GM19395 (cell line): ENCODE data around the gene TPRA1.

Source experiments
- ATAC-seq: cut with Tn5 transposase; IDR thresholded peaks from one replicate; pipeline ENCODE4 v1.9.1; 2021; ENCODE audit warnings: mild to moderate bottlenecking, moderate library complexity; ENCODE audit not compliant: unreplicated experiment

TPRA1 gene

GRCh38 chr3:127590593-127591465, at the start of gene TPRA1:
TSS of gene TPRA1 (minus strand) at chr3:127590733. CDS start at chr3:127580146, 10,587 bp downstream.
- ATAC-seq, result peak; percentile 80

DNA sequence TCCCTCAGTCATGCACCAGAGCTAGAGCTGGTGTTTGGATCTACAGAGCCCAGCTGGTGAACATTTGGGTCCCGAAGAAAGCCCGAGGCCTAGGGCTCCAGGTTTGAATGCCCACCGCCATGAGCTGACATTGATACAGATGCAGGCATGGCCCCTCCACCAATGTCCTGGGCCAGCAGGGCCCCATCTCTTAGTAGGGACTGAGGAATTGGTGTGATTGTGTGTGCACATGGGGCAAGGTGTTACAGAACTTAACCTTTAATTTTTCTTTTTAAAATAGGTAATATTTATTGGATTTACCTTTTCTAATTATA, 49.5 kb upstream of the TPRA1 start:
- no peak for ATAC-seq

GRCh38 chr3:127639173-127640041, 48.9 kb upstream of the TPRA1 start:
- no peak for ATAC-seq

GRCh38 chr3:127637971-127638370, 47.4 kb upstream of the TPRA1 start:
- ATAC-seq, result no peak

DNA sequence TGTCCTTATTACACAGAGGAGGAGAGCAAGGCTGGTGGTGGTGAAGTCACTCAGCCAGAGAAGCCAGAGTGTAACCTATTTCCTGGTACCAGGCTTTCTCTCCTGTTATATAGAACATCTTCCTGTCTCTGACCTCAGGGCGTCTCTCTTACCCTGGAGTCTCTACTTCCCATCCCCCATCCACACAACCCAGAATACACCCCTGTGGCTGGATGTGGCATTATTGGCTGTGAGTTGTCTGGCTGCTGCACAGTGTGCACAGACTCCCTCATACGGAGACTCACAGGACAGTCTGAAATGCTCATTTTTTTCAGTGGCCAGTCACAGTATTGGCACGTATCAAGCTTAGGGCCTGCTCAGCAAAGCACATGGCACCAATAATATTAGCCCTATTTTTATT, 47.0 kb upstream of the TPRA1 start:
- ATAC-seq, result no peak

DNA sequence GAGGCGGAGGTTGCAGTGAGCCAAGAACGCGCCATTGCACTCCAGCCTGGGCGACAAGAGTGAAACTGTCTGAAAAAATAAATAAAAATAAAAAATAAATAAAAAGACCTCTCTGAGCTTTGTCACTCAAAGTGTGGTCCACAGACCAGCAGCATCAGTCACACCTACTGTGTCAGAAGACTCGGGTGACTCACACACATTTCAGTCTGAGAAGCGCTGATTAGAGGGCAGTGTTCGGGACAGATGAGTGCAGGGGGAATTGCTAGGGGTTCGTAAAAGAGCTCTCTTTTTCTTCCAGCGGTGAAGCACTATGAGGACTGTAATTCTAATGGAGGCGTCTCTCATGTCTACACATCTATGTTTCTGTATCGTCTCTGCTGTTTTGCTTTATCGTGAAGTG, 44.1 kb upstream of the TPRA1 start:
- no peak for ATAC-seq

DNA sequence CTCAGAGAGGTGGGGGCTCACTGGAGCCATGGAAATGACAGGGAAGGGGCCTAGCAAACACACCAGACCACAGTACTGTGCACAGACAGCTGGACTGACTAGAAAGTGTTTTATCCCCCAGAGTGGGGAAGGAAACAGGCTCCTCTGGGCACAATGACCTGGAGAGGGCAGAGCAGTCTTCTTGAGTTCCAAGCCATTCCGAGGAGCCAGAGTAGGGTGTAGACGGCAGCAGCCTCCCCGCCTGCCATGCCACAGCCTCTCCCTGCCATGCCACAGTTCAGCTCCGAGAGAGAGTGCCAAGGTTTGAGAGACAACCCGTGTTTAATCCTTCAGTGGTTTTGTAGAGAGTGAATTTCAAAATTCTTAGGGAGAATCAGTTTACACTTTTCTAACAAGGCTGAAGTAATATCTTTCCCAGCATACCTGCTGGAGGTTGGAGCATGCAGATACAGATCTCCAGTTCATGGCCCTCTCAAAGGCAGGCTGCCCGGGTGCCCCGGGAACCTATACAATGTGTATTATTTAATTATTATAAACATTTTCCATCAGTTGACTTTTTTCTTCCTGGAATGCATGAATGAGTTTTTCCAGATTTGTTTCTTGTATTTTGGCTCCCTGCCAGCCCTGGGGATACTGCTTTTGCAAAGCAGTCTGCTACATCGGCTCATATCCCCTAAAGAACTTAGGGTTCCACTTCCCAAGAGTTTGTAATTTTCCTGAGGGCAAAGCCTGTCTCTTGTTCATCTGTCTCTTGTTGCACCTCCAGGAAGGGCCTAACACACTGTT, 41.7 kb upstream of the TPRA1 start:
- no peak for ATAC-seq

GRCh38 chr3:127630811-127631714, 40.5 kb upstream of the TPRA1 start:
- ATAC-seq, result no peak

GRCh38 chr3:127629467-127630403, 39.2 kb upstream of the TPRA1 start:
- ATAC-seq, result no peak

GRCh38 chr3:127628788-127629466, 38.4 kb upstream of the TPRA1 start, which contains the start of gene PODXL2:
TSS of gene PODXL2 (plus strand) at chr3:127629185. CDS start at chr3:127629220, 35 bp downstream.
- ATAC-seq, result no peak

- no peak for ATAC-seq
Observed at GRCh38 chr3:127628426-127628787, 37.9 kb upstream of the TPRA1 start.

DNA sequence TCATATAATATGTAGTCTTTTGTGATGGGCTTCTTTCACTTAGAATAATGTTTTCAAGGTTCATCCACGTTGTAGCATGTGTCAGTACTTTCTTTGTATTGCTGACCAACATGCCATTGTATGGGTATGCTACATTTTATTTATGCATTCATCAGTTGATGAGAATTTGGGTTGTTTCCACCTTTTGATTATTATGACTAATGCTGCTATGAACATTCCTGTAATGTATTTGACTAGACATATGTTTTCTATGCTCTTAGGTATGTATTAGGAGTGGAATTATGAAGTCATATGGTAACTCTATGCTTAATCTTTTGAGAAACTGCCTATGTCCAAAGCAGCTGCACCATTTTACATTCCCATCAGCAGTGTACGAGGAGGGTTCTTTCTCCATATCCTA, 35.3 kb upstream of the TPRA1 start:
- ATAC-seq, result no peak

DNA sequence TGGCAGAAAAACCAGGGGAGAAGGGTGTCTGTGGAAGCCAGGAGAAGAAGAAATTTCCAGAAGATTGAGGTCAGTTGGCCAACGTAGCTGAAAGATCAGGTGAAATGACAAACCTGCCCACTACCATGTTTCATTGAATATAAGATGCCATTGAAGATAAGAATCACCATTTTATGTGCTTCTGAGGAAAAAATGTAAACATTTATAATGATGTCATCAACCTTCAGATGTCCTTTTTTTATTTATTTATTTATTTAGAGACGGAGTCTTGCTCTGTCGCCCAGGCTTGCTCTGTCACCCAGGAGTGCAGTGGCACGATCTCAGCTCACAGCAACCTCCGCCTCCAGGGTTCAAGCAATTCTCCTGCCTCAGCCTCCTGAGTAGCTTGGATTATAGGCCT, 33.5 kb upstream of the TPRA1 start:
- no peak for ATAC-seq

GRCh38 chr3:127622772-127623576, 32.4 kb upstream of the TPRA1 start:
- ATAC-seq, result no peak

DNA sequence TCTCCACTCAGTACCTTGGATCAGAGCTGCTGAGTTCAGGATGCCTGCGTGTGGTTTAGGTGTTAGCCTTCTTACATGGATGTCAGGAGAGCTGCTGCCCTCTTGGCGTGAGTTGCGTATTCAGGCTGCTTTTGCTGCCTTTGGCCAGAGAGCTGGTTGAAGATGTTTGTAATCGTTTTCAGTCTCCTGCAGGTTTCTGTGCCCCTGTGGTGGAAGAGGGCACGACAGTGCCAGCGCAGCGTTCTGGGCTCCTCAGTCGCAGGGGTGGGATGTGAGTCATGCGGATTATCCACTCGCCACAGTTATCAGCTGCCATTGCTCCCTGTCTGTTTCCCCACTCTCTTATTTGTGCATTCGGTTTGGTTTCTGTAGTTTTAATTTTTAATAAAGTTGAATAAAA, 31.5 kb upstream of the TPRA1 start:
- ATAC-seq, result no peak

DNA sequence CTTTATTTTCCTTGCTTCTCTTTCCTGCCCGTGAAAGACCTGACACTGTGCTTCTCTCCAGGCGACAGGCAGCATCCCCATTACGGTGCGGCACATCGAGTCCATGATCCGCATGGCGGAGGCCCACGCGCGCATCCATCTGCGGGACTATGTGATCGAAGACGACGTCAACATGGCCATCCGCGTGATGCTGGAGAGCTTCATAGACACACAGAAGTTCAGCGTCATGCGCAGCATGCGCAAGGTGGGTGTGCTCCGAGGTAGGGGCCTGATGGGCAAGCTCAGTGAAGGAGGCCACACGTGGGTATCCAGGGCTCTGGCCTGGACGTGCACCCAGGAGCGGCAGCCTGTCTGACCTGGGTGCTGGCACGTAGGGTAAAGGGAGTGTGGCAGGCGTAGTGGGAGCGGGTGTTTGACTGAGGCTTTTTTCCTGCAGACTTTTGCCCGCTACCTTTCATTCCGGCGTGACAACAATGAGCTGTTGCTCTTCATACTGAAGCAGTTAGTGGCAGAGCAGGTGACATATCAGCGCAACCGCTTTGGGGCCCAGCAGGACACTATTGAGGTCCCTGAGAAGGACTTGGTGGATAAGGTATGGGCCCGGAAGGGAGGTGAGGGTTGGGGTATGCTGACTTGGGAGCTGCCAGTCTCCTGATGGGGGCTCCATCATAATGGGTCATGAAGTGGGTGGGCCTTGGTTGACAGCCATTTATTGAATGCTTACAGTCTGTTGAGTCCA, 30.3 kb upstream of the TPRA1 start:
- ATAC-seq, result no peak

DNA sequence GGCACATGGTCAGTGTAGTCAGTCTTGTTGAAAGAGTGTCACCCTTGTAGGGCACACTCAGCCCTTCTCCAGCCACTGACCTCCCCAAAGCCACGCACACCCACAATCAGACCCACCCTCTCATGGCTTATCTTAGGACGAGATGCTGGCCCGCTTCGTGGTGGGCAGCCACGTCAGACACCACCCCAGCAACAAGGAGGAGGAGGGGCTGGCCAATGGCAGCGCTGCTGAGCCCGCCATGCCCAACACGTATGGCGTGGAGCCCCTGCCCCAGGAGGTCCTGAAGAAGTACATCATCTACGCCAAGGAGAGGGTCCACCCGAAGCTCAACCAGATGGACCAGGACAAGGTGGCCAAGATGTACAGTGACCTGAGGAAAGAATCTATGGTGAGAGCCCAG, 28.4 kb upstream of the TPRA1 start:
- no peak for ATAC-seq
